Fibroblast of lung (primary cell): ENCODE data around the gene CDHR2.

Source experiments
- CTCF ChIP-seq, 2 donors: IDR thresholded peaks in 1 of 2; conservative IDR thresholded peaks in 1 of 2; 1 replicate in 1 of 2; 2 replicates in 1 of 2; pipeline ENCODE4 v1.5.1; 2011 to 2012; ENCODE audit warnings: low read length in 2 of 2, control low read depth in 1 of 2, inconsistent platforms in 1 of 2, low read depth in 1 of 2, mild to moderate bottlenecking in 1 of 2
- EZH2 ChIP-seq: IDR thresholded peaks from 2 replicates; pipeline ENCODE4 v1.5.1; 2012; ENCODE audit warnings: low read length, control low read depth, mild to moderate bottlenecking; ENCODE audit errors: missing control alignments

DNA sequence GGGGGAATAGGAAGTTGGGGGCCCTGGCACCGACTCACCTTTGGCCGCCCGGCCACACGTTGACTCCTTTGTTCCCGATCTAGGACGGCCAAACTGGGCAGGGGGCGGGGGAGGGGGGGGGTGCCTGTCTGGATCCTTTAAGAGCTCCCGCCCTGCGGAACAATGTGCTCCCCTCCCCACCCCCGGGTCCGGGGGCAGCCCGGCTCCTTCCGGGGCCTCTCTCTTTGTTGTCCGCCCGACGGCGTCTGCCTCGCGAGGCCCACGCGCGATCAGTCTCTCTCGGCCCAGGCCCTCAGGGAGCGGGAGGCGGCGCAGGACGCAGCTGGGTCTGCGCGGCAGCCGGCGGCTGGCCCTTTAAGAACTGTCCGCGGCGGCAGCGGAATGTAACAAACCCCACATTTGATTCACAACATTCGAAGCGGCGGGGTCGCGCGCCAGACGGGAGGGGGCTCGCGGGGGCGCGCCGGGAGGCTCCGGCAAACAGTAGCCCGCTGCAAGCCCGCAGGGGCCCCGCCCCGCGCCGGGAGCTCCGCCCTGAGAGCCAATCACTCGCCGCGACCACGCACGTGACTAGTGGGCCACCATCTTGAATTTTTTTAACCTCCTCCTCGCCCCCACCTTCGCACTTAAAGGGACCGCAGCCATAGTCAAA lies 12.1 kb upstream of the CDHR2 start, which contains the start of gene RNF44:
- TF ChIP-seq CTCF (conservative IDR thresholded peaks at IDR 0.05 in 1 of 2, IDR thresholded peaks at IDR 0.05 in 1 of 2; ENCODE audit: low read depth in 1 of 2, low read length in 2 of 2) (no peak), EZH2 (no peak)
